Cardiac fibroblast (primary cell): Measurements from ENCODE around the gene APBB1.

ENCODE experiments used
- DNase-seq, 2 donors: peaks; one replicate each; pipeline versions ENCODE4 v3.0.0 to v3.0.0-alpha.2; 2010; ENCODE audit warnings: low read depth in 2 of 2
- H3K4me3 ChIP-seq, 2 donors: replicated peaks in 1 of 2; 1 replicate in 1 of 2; 2 replicates in 1 of 2; pipeline ENCODE4 v1.5.1; 2011; ENCODE audit warnings: low read depth in 2 of 2, low read length in 2 of 2, mild to moderate bottlenecking in 2 of 2, moderate library complexity in 1 of 2
- CTCF ChIP-seq: IDR thresholded peaks from one replicate; pipeline ENCODE4 v1.5.1; 2011; ENCODE audit warnings: low read depth, mild to moderate bottlenecking, low read length, inconsistent platforms

Gene APBB1

GRCh38 chr11:6345366-6345765 is 73.5 kb downstream of the APBB1 start:
- no peak for TF ChIP-seq CTCF
- DNase-seq: no peak
- H3K4me3 ChIP-seq: no peak overlapping the region
